ENCODE measurements around the gene SYNDIG1. TPM values are rescaled to one million over a fixed set of nuclear protein-coding genes. Genes with fewer than 3 reads are reported as not detected.

Gene SYNDIG1
- total RNA-seq, 4 donors from 2014 or later, result not detected

DNA sequence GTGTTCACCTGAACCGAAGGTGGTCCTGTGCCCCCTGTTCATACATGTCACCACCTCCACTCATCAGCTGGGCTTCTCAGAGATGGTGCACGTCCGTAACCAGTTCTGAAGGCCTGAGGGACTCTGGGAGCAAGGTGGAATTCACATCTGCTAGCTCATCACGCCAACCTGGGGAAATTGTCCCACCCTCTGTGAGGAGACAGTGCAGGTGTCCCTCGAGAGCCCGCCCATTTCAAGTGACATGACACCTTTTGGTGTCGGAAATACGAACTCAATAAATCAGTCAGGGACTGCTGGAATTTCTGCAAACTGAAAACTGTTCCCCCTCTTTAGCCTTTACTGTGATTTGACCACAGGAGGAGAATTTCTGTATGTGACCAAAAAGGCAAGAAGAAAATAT is 99.4 kb downstream of the SYNDIG1 start:
- Histone ChIP-seq H3K36me3 (no peaks in the 10 kb centered on the region), H3K9me3 (no peaks in the 10 kb centered on the region), H3K4me1 (no peaks in the 10 kb centered on the region), H3K27me3 (peaks cover 0 to 5% (median 0%) of the 10 kb centered on the region in 4 donors), H3K27ac (no peak overlapping the region), H3K4me3 (no peak overlapping the region)
- no peak for DNase-seq
- TF ChIP-seq, protein P1, sequence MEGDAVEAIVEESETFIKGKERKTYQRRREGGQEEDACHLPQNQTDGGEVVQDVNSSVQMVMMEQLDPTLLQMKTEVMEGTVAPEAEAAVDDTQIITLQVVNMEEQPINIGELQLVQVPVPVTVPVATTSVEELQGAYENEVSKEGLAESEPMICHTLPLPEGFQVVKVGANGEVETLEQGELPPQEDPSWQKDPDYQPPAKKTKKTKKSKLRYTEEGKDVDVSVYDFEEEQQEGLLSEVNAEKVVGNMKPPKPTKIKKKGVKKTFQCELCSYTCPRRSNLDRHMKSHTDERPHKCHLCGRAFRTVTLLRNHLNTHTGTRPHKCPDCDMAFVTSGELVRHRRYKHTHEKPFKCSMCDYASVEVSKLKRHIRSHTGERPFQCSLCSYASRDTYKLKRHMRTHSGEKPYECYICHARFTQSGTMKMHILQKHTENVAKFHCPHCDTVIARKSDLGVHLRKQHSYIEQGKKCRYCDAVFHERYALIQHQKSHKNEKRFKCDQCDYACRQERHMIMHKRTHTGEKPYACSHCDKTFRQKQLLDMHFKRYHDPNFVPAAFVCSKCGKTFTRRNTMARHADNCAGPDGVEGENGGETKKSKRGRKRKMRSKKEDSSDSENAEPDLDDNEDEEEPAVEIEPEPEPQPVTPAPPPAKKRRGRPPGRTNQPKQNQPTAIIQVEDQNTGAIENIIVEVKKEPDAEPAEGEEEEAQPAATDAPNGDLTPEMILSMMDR (IDR thresholded peaks at IDR 0.05), result no peak
- no peak for TF ChIP-seq POLR2A (IDR thresholded peaks at IDR 0.05)
- WGBS, 2 donors, result 64 to 91% methylated on average over 3 to 8 of the region's 8 CpGs
- intact Hi-C loops (cut with DNase I), result no loop called here

DNA sequence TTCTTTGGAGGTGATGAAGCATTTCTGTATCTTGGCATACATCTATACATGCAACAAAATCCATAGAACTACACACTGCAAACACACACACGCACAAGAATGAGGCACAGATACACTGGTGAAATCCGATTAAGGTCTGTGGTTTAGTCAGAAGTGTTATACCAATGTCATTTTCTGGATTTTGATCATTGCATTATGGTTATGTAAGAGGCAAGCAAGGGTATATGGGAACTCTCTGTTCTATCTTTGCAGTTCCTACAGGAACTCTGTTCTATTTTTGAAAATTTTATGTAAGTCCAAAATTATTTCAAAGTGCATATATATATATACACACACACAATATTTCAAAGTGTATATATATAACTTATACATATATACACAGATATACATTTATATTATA is 101.7 kb downstream of the SYNDIG1 start:
- H3K9me3 ChIP-seq, result no peaks in the 10 kb centered on the region
- H3K36me3 ChIP-seq, result no peaks in the 10 kb centered on the region
- DNase-seq, result no peak
- 67 to 73% methylated on average over 2 of the region's 2 CpGs for WGBS, 2 donors
- no peak overlapping the region for H3K4me3 ChIP-seq
- TF ChIP-seq, protein P1 (IDR thresholded peaks at IDR 0.05), result no peak
- no peak for TF ChIP-seq POLR2A (IDR thresholded peaks at IDR 0.05)
- peaks cover 0 to 5% (median 0%) of the 10 kb centered on the region in 4 donors for H3K27me3 ChIP-seq
- H3K27ac ChIP-seq, result no peak overlapping the region
- intact Hi-C loops (cut with DNase I), result no loop called here
- H3K4me1 ChIP-seq, result no peaks in the 10 kb centered on the region

DNA sequence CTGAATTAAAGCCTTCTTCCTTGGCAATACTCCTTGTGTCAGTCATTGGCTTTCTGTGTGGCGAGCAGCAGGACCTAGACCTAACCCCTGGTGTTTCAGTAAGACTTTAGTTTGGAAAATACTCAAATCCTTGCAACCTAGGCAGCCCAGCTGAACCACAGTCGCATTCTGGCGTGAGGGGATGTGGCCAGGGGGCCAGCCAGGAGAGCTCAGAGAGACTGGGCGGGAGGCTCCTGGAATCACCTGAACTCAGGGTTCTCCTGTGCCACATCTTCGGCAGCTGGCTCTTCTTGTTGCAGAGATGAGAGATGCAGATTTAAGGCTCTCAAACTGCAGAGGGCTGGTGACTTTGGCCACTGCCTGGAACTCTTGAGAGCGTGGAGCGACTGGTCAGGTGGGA is 102.7 kb downstream of the SYNDIG1 start:
- DNase-seq, result no peak
- no peak for TF ChIP-seq POLR2A (IDR thresholded peaks at IDR 0.05)
- TF ChIP-seq, protein P1 (IDR thresholded peaks at IDR 0.05), result no peak
- no peak overlapping the region for H3K4me3 ChIP-seq
- H3K27ac ChIP-seq, result no peak overlapping the region
- H3K27me3 ChIP-seq, result peaks cover 0 to 5% (median 0%) of the 10 kb centered on the region in 4 donors
- WGBS, 2 donors, result 74 to 81% methylated on average over 3 to 6 of the region's 7 CpGs
- no peaks in the 10 kb centered on the region for H3K4me1 ChIP-seq
- no peaks in the 10 kb centered on the region for H3K9me3 ChIP-seq
- H3K36me3 ChIP-seq, result no peaks in the 10 kb centered on the region
- intact Hi-C loops (cut with DNase I), result no loop called here

DNA sequence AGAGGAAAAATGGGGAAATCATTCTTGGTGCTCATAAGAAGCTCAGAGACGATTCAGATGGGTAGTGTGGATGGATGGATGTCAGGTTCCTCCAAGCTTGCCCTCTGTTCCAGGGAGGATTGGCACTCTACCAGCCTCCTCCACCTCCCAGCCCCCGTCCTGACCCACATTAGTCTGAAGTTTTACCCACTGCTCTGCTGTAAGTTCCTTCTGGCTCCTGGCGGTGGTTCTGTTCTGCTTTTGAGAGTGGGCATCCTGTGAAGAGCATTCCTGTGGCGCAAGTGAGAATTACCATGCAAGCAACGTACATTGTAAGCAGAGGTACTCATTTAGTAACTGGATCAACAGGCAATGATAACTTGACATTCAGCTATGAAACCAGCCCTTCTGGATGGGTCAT is 103.4 kb downstream of the SYNDIG1 start:
- Histone ChIP-seq H3K27me3 (no peaks in the 10 kb centered on the region), H3K4me3 (no peak overlapping the region), H3K27ac (no peak overlapping the region), H3K36me3 (no peaks in the 10 kb centered on the region), H3K4me1 (no peaks in the 10 kb centered on the region), H3K9me3 (no peaks in the 10 kb centered on the region)
- TF ChIP-seq, protein P1 (IDR thresholded peaks at IDR 0.05), result no peak
- no peak for TF ChIP-seq POLR2A (IDR thresholded peaks at IDR 0.05)
- WGBS, 2 donors, result 60 to 82% methylated on average over 3 to 4 of the region's 5 CpGs
- DNase-seq, result no peak
- intact Hi-C loops (cut with DNase I), result no loop called here

DNA sequence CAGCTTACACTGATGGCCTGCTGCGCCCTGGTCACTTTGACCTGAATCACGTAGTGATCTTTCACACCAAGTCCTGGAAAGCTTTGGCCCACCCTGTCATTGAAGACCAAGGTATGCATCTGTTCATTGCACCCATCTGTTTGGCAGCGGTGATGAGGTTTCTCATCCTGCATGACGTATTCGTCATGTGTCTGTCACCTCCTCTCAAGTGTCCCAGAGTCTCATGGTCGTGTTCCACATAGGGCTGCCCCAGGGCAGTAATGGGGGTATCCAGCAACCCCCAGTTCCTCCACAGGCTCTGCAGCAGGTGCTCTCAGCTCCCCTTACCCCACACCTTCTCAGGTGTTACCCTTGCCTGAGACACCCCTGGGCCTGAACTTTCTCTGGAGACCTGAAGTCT is 104.1 kb downstream of the SYNDIG1 start:
- Histone ChIP-seq H3K9me3 (no peaks in the 10 kb centered on the region), H3K4me3 (no peak overlapping the region), H3K27me3 (no peaks in the 10 kb centered on the region), H3K36me3 (no peaks in the 10 kb centered on the region), H3K27ac (no peak overlapping the region), H3K4me1 (no peaks in the 10 kb centered on the region)
- DNase-seq, result no peak
- TF ChIP-seq POLR2A (IDR thresholded peaks at IDR 0.05), result no peak
- TF ChIP-seq, protein P1 (IDR thresholded peaks at IDR 0.05), result no peak
- intact Hi-C loops (cut with DNase I), result no loop called here
- WGBS, 2 donors, result 80 to 81% methylated on average over 6 of the region's 6 CpGs
